ENCODE data around the gene GBE1.
A peak's percentile ranks its signal among the peaks of the same experiment; 100 is the strongest.

Gene GBE1

GRCh38 chr3:81808900-81809299, 47.5 kb upstream of the GBE1 start:
- POLR2A ChIA-PET = no interaction called here
- H3K4me1 ChIP-seq (ENCODE audit: control insufficient read depth, insufficient read depth, low read length) = no peaks in the 10 kb centered on the region
- TF ChIP-seq, protein P1, sequence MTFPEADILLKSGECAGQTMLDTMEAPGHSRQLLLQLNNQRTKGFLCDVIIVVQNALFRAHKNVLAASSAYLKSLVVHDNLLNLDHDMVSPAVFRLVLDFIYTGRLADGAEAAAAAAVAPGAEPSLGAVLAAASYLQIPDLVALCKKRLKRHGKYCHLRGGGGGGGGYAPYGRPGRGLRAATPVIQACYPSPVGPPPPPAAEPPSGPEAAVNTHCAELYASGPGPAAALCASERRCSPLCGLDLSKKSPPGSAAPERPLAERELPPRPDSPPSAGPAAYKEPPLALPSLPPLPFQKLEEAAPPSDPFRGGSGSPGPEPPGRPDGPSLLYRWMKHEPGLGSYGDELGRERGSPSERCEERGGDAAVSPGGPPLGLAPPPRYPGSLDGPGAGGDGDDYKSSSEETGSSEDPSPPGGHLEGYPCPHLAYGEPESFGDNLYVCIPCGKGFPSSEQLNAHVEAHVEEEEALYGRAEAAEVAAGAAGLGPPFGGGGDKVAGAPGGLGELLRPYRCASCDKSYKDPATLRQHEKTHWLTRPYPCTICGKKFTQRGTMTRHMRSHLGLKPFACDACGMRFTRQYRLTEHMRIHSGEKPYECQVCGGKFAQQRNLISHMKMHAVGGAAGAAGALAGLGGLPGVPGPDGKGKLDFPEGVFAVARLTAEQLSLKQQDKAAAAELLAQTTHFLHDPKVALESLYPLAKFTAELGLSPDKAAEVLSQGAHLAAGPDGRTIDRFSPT (tag by site-specific recombination; IDR thresholded peaks at IDR 0.05) = no peak
- no peak for TF ChIP-seq ZNF677 (tag by site-specific recombination; IDR thresholded peaks at IDR 0.05)
- no peak for TF ChIP-seq ZNF473 (tag by site-specific recombination; IDR thresholded peaks at IDR 0.05)
- TF ChIP-seq ZNF48 (tag by site-specific recombination; IDR thresholded peaks at IDR 0.05) = no peak
- no peak for TF ChIP-seq AEBP2 (tag by site-specific recombination; IDR thresholded peaks at IDR 0.05; ENCODE audit: borderline replicate concordance)
- TF ChIP-seq, protein P2, sequence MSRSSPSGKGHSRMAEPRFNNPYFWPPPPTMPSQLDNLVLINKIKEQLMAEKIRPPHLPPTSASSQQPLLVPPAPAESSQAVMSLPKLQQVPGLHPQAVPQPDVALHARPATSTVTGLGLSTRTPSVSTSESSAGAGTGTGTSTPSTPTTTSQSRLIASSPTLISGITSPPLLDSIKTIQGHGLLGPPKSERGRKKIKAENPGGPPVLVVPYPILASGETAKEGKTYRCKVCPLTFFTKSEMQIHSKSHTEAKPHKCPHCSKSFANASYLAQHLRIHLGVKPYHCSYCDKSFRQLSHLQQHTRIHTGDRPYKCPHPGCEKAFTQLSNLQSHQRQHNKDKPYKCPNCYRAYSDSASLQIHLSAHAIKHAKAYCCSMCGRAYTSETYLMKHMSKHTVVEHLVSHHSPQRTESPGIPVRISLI (tag by site-specific recombination; IDR thresholded peaks at IDR 0.05) = no peak
- no peak for TF ChIP-seq KLF16 (tag by site-specific recombination; IDR thresholded peaks at IDR 0.05)
- no peak for TF ChIP-seq PRDM4 (tag by site-specific recombination; IDR thresholded peaks at IDR 0.05)
- TF ChIP-seq GFI1B (tag by site-specific recombination; IDR thresholded peaks at IDR 0.05) = no peak
- TF ChIP-seq ZNF302 (tag by site-specific recombination; IDR thresholded peaks at IDR 0.05; ENCODE audit: low read depth) = no peak
- TF ChIP-seq ZNF423 (tag by site-specific recombination; IDR thresholded peaks at IDR 0.05) = no peak
- no peak for TF ChIP-seq ZNF426 (tag by site-specific recombination; IDR thresholded peaks at IDR 0.05)
- TF ChIP-seq SP3 (tag by site-specific recombination; IDR thresholded peaks at IDR 0.05) = no peak
- no peak for TF ChIP-seq ZFP3 (tag by site-specific recombination; IDR thresholded peaks at IDR 0.05; ENCODE audit: low read depth)
- TF ChIP-seq ZNF830 (tag by site-specific recombination; IDR thresholded peaks at IDR 0.05; ENCODE audit: low read depth) = no peak
- no peak for TF ChIP-seq ZNF2 (tag by site-specific recombination; IDR thresholded peaks at IDR 0.05)
- H3K4me3 ChIP-seq (ENCODE audit: low read depth, low read length) = no peak overlapping the region
- CTCF ChIA-PET = no interaction called here
- H3K36me3 ChIP-seq (ENCODE audit: control insufficient read depth in 2 of 2, insufficient read depth in 1 of 2, low read length in 2 of 2) = no peaks in the 10 kb centered on the region
- no peaks in the 10 kb centered on the region for H3K9me3 ChIP-seq (ENCODE audit: control insufficient read depth, insufficient read depth, low read depth, low read length)
- H3K27ac ChIP-seq (ENCODE audit: extremely low read depth, low read depth, low read length) = no peak overlapping the region

- Histone ChIP-seq H3K4me3 (ENCODE audit: low read depth, low read length) (no peak overlapping the region), H3K9me3 (ENCODE audit: control insufficient read depth, insufficient read depth, low read depth, low read length) (no peaks in the 10 kb centered on the region), H3K4me1 (ENCODE audit: control insufficient read depth, insufficient read depth, low read length) (no peaks in the 10 kb centered on the region), H3K27ac (ENCODE audit: extremely low read depth, low read depth, low read length) (no peak overlapping the region), H3K36me3 (ENCODE audit: control insufficient read depth in 2 of 2, insufficient read depth in 1 of 2, low read length in 2 of 2) (no peaks in the 10 kb centered on the region)
- CTCF ChIA-PET = no interaction called here
- POLR2A ChIA-PET = no interaction called here
- TF ChIP-seq ZNF221 (tag by site-specific recombination; IDR thresholded peaks at IDR 0.05; ENCODE audit: borderline replicate concordance) (no peak), REST (tag by site-specific recombination; IDR thresholded peaks at IDR 0.05) (peak; percentile 67), SCRT1 (tag by site-specific recombination; IDR thresholded peaks at IDR 0.05; ENCODE audit: borderline replicate concordance) (no peak)
- TF ChIP-seq, protein P3, sequence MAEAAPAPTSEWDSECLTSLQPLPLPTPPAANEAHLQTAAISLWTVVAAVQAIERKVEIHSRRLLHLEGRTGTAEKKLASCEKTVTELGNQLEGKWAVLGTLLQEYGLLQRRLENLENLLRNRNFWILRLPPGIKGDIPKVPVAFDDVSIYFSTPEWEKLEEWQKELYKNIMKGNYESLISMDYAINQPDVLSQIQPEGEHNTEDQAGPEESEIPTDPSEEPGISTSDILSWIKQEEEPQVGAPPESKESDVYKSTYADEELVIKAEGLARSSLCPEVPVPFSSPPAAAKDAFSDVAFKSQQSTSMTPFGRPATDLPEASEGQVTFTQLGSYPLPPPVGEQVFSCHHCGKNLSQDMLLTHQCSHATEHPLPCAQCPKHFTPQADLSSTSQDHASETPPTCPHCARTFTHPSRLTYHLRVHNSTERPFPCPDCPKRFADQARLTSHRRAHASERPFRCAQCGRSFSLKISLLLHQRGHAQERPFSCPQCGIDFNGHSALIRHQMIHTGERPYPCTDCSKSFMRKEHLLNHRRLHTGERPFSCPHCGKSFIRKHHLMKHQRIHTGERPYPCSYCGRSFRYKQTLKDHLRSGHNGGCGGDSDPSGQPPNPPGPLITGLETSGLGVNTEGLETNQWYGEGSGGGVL (tag by site-specific recombination; IDR thresholded peaks at IDR 0.05) = no peak
These were observed 38.0 kb upstream of the GBE1 start for GRCh38 chr3:81799403-81799802.
